B cell (primary cell): ENCODE results near the gene CHD9. TPM values are rescaled to one million over a fixed set of nuclear protein-coding genes. Genes with fewer than 3 reads are reported as not detected.

Source experiments
- ATAC-seq: fragments of 200-7000 bp; cut with Tn5 transposase; one replicate; pipeline ENCODE4 v1.10.0; 2021; ENCODE audit warnings: low read depth, mild to moderate bottlenecking, moderate number of reproducible peaks, moderate library complexity
- CTCF ChIA-PET: fragments of 350-600 bp; sonication (Branson Sonifier 250); formaldehyde crosslinking; loops from one replicate; lab custom pipeline; 2021; ENCODE audit warnings: antibody characterized with exemption, inconsistent platforms; lab: Charles Lee
- POLR2A ChIA-PET: fragments of 350-600 bp; sonication (Branson Sonifier 250); formaldehyde crosslinking; loops from one replicate; lab custom pipeline; 2021; ENCODE audit warnings: antibody characterized with exemption; lab: Charles Lee
- DNase-seq: peaks from one replicate; pipeline ENCODE4 v3.0.0; 2013
- H2AFZ ChIP-seq: 2 replicates; pipeline ENCODE4 v1.6.1; 2012; ENCODE audit warnings: mild to moderate bottlenecking, low read depth, low read length; ENCODE audit not compliant: insufficient read depth, poor library complexity, severe bottlenecking
- H3K27ac ChIP-seq, 2 donors: 1 replicate in 1 of 2; 2 replicates in 1 of 2; pipeline ENCODE4 v1.5.1; 2012 to 2013; ENCODE audit warnings: low read length in 2 of 2, mild to moderate bottlenecking in 2 of 2, moderate library complexity in 1 of 2
- H3K27me3 ChIP-seq, 4 experiments: fragments of 200-600 bp in 1 of 4; sonication (generic) in 1 of 4; replicated peaks in 1 of 4; 1 replicate in 2 of 4; 2 replicates in 2 of 4; pipeline versions ENCODE4 v1.6.1 to v1.7.0; 2013 to 2016; ENCODE audit warnings: low read length in 3 of 4, mild to moderate bottlenecking in 2 of 4, mixed read lengths in 1 of 4, moderate library complexity in 1 of 4; ENCODE audit not compliant: insufficient read depth in 4 of 4, control insufficient read depth in 3 of 4; ENCODE audit errors: control extremely low read depth in 1 of 4
- H3K36me3 ChIP-seq, 2 experiments: replicated peaks in 1 of 2; 1 replicate in 1 of 2; 2 replicates in 1 of 2; pipeline versions ENCODE4 v1.6.1 to v1.7.1; 2013; ENCODE audit warnings: low read length in 1 of 2; ENCODE audit not compliant: insufficient read depth in 2 of 2, control insufficient read depth in 1 of 2; ENCODE audit errors: control extremely low read depth in 1 of 2, extremely low read depth in 1 of 2
- H3K4me1 ChIP-seq, 2 donors: fragments of 200-600 bp in 1 of 2; sonication (generic) in 1 of 2; 1 replicate in 1 of 2; 2 replicates in 1 of 2; pipeline versions ENCODE4 v1.5.1 to v1.6.1; 2013 to 2017; ENCODE audit warnings: low read length in 2 of 2; ENCODE audit not compliant: control insufficient read depth in 2 of 2, insufficient read depth in 2 of 2
- H3K4me2 ChIP-seq: replicated peaks from 2 replicates; pipeline ENCODE3; 2012; ENCODE audit warnings: mild to moderate bottlenecking, low read depth, low read length; ENCODE audit not compliant: poor library complexity, severe bottlenecking
- H3K4me3 ChIP-seq, 5 experiments: fragments of 200-600 bp in 1 of 5; sonication (generic) in 1 of 5; 1 replicate in 3 of 5; 2 replicates in 2 of 5; pipeline versions ENCODE4 v1.5.1 to v1.7.0; 2011 to 2016; ENCODE audit warnings: low read length in 4 of 5, mild to moderate bottlenecking in 4 of 5, low read depth in 2 of 5, control low read depth in 1 of 5, moderate library complexity in 1 of 5; ENCODE audit not compliant: insufficient read depth in 1 of 5; ENCODE audit errors: control extremely low read depth in 1 of 5, extremely low read depth in 1 of 5
- H3K79me2 ChIP-seq: fragments of 200-600 bp; sonication (generic); one replicate; pipeline ENCODE4 v1.6.0; 2016; ENCODE audit warnings: low read length; ENCODE audit not compliant: control insufficient read depth, insufficient read depth
- H3K9ac ChIP-seq: fragments of 200-600 bp; sonication (generic); 2 replicates; pipeline ENCODE4 v1.6.1; 2017; ENCODE audit warnings: mild to moderate bottlenecking, low read length, moderate library complexity
- H3K9me3 ChIP-seq, 3 donors: one replicate each; pipeline versions ENCODE4 v1.6.1 to v1.7.1; 2013; ENCODE audit warnings: low read length in 2 of 3; ENCODE audit not compliant: control insufficient read depth in 2 of 3, insufficient read depth in 1 of 3; ENCODE audit errors: control extremely low read depth in 1 of 3
- H4K20me1 ChIP-seq: 2 replicates; pipeline ENCODE4 v1.6.0; 2012; ENCODE audit warnings: mild to moderate bottlenecking, low read length; ENCODE audit not compliant: insufficient read depth, control insufficient read depth, poor library complexity, severe bottlenecking
- H3K27ac Mint-ChIP-seq: one replicate; pipeline ENCODE4 v1.8.0; 2021; ENCODE audit warnings: mixed read lengths
- H3K27me3 Mint-ChIP-seq: one replicate; pipeline ENCODE4 v1.8.0; 2021; ENCODE audit warnings: mixed read lengths
- H3K4me1 Mint-ChIP-seq: one replicate; pipeline ENCODE4 v1.8.0; 2021; ENCODE audit warnings: mixed read lengths
- H3K4me3 Mint-ChIP-seq: one replicate; pipeline ENCODE4 v1.8.0; 2021; ENCODE audit warnings: mixed read lengths
- H3K9me3 Mint-ChIP-seq: one replicate; pipeline ENCODE4 v1.8.0; 2022; ENCODE audit warnings: mixed read lengths; ENCODE audit not compliant: insufficient read depth
- CTCF ChIP-seq: fragments of 200-600 bp; IDR thresholded peaks from one replicate; pipeline ENCODE4 v1.8.0; 2022; ENCODE audit warnings: antibody characterized with exemption, mild to moderate bottlenecking
- EZH2 ChIP-seq: IDR thresholded peaks from 2 replicates; pipeline ENCODE4 v1.6.1; 2012; ENCODE audit warnings: borderline replicate concordance, low read depth, mild to moderate bottlenecking, moderate library complexity, low read length; ENCODE audit not compliant: insufficient read depth, poor library complexity, severe bottlenecking
- WGBS: methylation state at CpG from one replicate; pipeline ENCODE4 v1.1.5; 2013; ENCODE audit warnings: missing lambda C conversion rate; ENCODE audit not compliant: insufficient coverage; 5-methylcytosine and 5-hydroxymethylcytosine counted together
- intact Hi-C: fragments of 100-400 bp; cut with micrococcal nuclease; formaldehyde crosslinking; loops from one replicate; pipeline ENCODE4 v1.10.0; 2022
- polyA plus RNA-seq: library from polyadenylated mRNA; depleted of rRNA; stranded (reverse); fragments of >200 nt; gene quantifications from 2 replicates; pipeline ENCODE4 v1.2.3, GENCODE V29; 2012
- total RNA-seq, 2 donors: library from RNA; stranded (reverse); fragments of 120-200 nt in 1 of 2; gene quantifications; 1 replicate in 1 of 2; 2 replicates in 1 of 2; pipeline versions ENCODE4 v1.2.3 to v1.2.4, GENCODE V29; 2013 to 2022

The CHD9 gene
- total and polyA plus RNA-seq, 2 donors (not counting 1 experiment from before 2014, with no cell fraction given) = 12.2 to 102 TPM

DNA sequence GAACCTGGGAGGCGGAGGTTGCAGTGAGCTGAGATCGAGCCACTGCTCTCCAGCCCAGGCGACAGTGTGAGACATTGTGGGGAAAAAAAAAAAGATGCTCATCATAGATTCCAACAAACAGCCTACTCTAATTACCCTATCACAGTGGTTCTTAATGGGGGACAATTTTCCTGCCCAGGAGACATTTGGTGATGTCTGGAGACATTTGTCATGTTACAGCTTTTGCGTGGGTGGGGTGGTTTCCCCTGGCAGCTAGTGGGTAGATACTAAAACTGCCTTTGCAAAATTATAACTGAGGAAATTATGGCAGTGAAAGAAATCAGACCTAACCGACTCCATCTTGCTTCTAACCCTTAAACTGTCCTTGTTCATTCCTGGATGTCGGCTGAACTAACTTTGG, 287.0 kb downstream of the CHD9 start:
- TF ChIP-seq EZH2 (no peak), CTCF (no peak)
- Histone ChIP-seq H4K20me1 (no peaks in the 10 kb centered on the region), H3K27ac (no peak overlapping the region), H2AFZ (no peak overlapping the region), H3K27me3 (no peaks in the 10 kb centered on the region), H3K4me2 (no peak overlapping the region), H3K9me3 (no peaks in the 10 kb centered on the region), H3K79me2 (no peaks in the 10 kb centered on the region), H3K4me3 (no peak overlapping the region), H3K4me1 (no peaks in the 10 kb centered on the region), H3K36me3 (no peaks in the 10 kb centered on the region), H3K9ac (no peak overlapping the region)
- Mint-ChIP-seq H3K4me1 (no peaks in the 10 kb centered on the region), H3K9me3 (no peaks in the 10 kb centered on the region), H3K27ac (no peak overlapping the region), H3K4me3 (no peak overlapping the region), H3K27me3 (peaks cover 8% of the 10 kb centered on the region)
- CTCF ChIA-PET = no interaction called here
- POLR2A ChIA-PET = no interaction called here
- WGBS = 100% methylated on average over 1 of the region's 6 CpGs
- no peak for ATAC-seq
- intact Hi-C loops = no loop called here
- no peak for DNase-seq

DNA sequence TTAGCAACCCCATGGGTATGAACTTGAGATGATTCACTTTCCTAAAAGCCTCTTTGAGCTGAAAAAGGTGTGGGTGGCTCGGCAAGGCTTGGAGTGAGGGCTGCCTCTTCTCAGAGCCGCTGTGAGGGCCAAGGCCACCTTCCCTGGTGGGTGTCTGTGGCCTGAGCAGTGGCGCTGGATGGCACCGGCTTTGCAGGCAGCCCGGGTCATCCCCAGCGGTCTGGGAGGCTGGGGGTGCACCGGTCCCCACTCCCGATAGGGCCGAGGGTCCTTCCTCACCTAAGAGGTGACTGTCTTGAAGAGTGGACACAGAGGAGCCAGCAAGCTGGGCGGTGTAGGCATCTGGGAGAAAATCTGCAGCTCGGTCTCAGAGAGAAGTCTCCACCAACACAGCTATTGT, 300.3 kb downstream of the CHD9 start:
- H2AFZ ChIP-seq = no peak overlapping the region
- ChIA-PET POLR2A (no interaction called here), CTCF (no interaction called here)
- H3K9ac ChIP-seq = no peak overlapping the region
- no peak for TF ChIP-seq CTCF
- TF ChIP-seq EZH2 = no peak
- H3K9me3 ChIP-seq = peaks cover 0 to 15% (median 0%) of the 10 kb centered on the region in 3 donors
- no peak overlapping the region for H3K4me3 Mint-ChIP-seq
- WGBS = 94% methylated on average over 9 of the region's 11 CpGs
- no peak overlapping the region for H3K27ac Mint-ChIP-seq
- ATAC-seq (no peak), DNase-seq (no peak)
- peaks cover 10% of the 10 kb centered on the region for H3K4me1 Mint-ChIP-seq
- H3K4me3 ChIP-seq = no peak overlapping the region
- no peaks in the 10 kb centered on the region for H3K36me3 ChIP-seq
- peaks cover 19% of the 10 kb centered on the region for H3K27me3 Mint-ChIP-seq
- peaks cover 0 to 4% of the 10 kb centered on the region in 2 donors for H3K4me1 ChIP-seq
- H3K79me2 ChIP-seq = no peaks in the 10 kb centered on the region
- intact Hi-C loops = no loop called here
- no peak overlapping the region for H3K4me2 ChIP-seq
- peaks cover 0 to 12% (median 0%) of the 10 kb centered on the region in 4 experiments for H3K27me3 ChIP-seq
- H3K9me3 Mint-ChIP-seq = peaks cover 5% of the 10 kb centered on the region
- H3K27ac ChIP-seq = no peak overlapping the region
- H4K20me1 ChIP-seq = no peaks in the 10 kb centered on the region
